HG03460 (cell line): ENCODE data around the gene NUDT8.
"Not testable (repeated sequence)": the region's sequence is repeated elsewhere in the genome, so short reads cannot be mapped to it uniquely, and the experiment has no call there.

ENCODE experiments used
- ATAC-seq: cut with Tn5 transposase; IDR thresholded peaks from one replicate; pipeline ENCODE4 v1.9.1; 2021; ENCODE audit not compliant: unreplicated experiment

Gene NUDT8

GRCh38 chr11:67662142-67662834 is 32.6 kb upstream of the NUDT8 start:
- ATAC-seq = no peak

DNA sequence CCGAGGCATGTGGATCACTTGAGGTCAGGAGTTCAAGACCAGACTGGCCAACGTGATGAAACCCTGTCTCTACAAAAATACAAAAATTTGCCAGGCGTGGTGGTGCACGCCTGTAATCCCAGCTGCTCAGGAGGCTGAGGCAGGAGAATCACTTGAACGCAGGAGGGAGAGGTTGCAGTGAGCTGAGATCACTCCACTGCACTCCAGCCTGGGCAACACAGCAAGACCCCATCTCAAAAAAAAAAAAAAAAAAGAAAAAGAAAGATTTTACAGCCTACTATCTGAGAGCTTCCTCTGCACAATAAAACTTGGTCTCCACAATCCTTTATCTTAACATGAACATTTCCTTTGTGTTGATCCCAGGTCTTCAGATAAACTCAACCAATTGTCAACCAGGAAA is 31.0 kb upstream of the NUDT8 start:
- ATAC-seq = not testable (repeated sequence)

GRCh38 chr11:67659651-67660165 is 30.0 kb upstream of the NUDT8 start:
- ATAC-seq = not testable (repeated sequence)

DNA sequence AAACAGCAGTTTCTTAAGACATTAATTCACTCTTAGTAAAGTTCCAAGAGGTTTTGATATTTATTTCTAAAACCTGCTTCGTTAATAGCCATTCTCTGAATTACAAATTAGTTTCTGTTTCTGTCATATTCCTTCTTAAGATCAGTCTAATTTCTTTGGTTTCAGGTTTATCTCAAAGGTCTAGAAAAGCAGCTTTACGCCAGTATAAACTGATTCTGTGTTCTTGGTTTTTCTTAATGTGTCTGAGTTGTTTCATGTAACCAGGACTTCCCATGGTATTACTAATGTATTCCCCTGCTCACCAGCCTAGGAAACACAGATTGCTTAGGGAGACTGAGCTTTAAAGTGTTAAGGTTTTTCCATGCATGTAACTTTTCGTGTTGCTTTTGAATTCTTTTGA is 27.6 kb upstream of the NUDT8 start:
- no peak for ATAC-seq

DNA sequence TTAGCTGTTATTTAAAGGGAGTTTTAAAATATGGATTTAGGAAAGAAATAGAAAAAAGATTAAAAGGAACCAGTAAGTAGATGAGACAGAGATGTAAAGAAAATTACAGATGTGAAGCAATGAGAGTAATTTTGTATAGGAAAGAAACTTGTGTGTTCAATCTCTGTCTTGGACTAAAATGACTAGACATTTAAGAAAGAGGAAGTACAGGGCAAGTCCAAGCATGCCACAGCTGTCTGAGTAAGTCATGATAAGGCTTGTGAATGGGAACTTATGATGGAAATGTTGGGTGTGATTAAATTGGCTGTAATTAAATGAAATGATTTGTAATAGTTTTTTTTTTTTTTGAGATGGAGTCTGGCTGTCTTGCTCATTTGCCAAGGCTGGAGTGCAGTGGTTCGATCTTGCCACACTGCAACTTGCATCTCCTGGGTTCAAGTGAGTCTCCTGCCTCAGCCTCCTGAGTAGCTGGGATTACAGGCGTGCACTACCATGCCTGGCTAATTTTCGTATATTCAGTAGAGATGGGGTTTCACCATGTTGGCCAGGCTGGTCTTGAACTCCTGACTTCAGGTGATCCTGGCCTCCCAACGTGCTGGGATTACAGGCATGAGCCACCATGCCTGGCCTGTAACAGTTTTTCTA is 26.7 kb upstream of the NUDT8 start:
- ATAC-seq = no peak

GRCh38 chr11:67654225-67654624 is 24.5 kb upstream of the NUDT8 start:
- ATAC-seq = no peak

GRCh38 chr11:67652965-67653845 is 23.5 kb upstream of the NUDT8 start:
- ATAC-seq = no peak

DNA sequence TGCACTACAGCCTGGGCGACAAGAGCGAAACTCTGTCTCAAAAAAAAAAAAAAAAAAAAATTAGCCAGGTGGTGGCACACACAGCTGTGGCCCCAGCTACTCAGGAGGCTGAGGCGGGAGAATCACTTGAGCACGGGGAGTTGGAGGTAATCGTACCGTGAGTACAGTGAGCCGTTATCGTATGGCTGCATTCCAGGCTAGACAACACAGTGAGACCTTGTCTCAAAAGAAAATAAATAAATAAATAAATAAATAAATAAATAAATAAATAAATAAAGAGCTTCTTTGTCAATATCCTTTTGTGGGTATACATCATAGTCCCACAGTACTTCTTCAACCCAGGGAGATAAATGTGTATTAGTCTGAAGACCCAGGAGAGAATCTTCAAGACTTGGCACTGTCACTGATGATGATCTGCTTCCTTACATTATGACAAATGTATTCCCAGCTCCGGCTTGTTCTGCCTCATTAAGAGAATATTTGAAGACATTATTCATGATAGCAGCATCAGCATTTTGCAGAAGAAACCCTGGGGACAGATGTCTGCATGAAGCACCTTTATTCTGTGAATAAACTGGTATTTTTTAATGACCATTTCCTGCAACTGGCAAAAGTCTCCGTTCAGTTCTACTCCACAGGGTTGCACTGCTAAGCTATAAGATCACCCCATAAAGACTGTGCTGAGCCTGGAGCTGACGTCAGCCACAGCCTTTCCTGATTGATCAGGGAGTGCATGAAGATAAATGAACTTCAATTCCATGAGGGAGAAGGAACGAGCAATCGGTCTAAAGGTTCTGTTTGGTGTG is 22.4 kb upstream of the NUDT8 start:
- no peak for ATAC-seq

- ATAC-seq = no peak
These were observed 20.1 kb upstream of the NUDT8 start for GRCh38 chr11:67649634-67650510.

DNA sequence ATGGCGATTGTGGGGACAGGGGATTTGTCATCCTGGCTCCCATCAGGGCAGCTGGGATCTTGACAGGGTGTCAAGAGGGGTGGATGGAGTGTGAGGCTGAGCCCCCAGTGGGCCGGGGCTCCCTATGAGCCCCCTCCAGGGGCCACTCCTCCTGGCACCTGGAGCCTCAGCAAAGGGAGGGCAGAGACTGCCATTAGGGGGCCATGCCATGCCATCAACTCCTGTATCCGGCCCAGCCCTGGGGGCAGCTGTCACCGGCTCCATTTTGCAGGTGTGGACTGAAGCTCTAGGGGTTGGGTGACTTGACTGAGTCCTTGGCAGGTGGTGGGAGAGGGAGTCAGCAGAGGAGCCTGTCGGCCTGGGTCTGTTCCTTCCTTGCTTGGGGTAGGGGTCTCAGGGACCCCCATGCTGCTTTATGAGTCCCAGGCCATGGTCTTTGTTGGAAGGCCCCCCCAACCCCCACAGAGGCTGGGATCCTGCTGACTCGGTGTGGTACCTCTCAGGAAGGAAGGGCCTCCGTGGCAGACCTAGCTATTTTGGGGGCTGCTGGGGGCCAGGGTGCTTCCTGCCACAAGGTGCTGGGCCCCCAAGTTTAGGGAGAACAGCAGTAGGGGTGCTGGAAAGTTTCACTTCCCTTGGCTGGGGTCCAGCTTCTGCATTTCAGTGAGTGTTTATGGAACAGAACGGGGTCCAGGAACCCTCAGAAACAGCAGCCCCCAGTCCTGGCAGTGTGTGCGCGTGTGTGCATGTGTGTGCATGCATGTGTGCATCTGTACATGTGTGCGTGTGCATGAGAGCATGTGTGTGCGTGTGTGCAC is 19.3 kb upstream of the NUDT8 start:
- no peak for ATAC-seq

DNA sequence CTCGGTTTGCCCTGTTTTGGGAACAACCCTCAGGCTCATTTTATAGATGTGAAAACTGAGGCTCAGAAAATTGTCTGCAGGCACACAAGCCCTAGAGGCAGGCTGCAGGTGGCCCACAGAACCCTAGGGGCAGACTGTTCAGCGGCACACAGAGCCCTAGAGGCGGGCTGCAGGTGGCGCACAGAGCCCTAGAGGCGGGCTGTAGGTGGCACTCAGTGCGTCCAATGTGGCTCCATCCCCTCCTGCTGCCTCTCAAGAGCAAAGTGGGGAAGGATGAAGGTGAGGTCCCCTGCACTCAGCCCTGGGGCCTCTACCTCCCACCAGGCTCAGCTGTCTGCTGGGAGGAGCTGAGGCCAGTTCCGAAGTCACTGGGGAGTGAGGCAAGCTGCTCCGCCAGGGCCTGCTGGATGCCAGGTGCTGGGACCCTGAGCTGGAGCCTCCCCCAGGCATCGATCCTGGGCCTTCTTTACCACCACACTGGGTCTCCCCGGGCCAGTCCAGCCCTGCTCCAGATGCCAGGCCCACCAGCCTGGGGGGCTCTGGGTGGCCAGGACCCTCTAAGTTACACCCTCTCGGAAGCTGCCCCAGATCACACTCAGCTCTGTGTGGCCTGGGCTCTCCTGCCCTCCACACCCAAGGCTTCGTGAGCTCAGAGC is 18.5 kb upstream of the NUDT8 start:
- ATAC-seq = no peak

DNA sequence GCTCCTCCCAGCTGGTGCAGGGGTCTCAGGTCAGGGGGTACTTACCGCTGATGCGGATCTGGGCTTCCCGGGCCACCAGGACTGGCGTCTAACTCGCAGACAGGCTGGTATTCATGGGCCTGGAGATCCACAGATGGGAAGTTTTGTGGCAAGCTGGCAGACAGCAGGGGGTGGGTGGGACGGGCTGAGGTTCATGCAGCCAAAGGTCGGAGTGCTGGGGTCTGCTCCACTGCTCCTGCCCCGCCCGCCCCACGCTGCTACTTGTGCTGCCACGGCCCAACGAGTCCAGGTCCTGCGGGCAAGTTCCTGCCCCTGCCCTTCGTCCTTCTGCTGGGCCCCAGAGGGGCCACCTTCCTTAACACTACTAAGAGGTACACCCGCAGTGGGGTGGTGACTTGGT is 17.7 kb upstream of the NUDT8 start:
- ATAC-seq = no peak

DNA sequence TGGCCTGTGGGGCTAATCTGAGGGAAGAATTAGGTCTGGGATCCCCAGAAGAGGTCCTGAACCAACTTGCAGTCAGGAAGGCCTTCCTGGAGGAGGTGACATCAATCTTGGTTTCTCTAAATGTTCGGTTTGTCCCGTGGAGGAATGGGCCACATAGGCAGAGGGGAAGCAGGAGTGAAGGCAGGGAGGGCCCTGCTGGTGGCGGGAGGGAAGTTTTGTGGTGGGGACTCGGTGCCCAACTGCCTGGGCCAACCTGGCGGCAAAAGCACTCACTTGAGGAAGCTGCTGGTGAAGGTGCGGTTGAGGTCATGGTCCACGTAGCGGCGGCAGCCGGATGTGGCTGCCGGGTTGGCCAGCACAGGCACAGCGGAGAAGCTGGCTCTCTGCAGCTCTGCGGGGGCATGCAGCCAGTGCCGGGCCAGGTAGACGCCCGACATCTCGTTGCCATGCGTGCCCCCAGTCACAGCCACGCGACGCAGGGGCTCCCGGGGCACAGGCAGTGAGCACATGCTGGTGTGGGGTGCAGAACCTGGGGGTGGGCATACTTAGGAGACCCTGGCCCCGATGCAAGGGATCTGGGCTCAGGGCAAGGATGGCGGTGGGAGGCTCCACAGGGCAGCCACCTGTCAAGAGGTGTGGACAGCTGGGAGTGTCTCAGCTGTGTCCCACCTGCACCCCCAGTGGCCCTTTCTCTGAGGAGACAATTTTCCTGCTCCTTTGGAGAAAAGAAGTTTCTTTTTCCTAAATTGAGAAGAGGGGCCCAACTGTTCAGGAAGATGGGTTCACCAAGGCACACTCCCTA is 17.0 kb upstream of the NUDT8 start:
- no peak for ATAC-seq

DNA sequence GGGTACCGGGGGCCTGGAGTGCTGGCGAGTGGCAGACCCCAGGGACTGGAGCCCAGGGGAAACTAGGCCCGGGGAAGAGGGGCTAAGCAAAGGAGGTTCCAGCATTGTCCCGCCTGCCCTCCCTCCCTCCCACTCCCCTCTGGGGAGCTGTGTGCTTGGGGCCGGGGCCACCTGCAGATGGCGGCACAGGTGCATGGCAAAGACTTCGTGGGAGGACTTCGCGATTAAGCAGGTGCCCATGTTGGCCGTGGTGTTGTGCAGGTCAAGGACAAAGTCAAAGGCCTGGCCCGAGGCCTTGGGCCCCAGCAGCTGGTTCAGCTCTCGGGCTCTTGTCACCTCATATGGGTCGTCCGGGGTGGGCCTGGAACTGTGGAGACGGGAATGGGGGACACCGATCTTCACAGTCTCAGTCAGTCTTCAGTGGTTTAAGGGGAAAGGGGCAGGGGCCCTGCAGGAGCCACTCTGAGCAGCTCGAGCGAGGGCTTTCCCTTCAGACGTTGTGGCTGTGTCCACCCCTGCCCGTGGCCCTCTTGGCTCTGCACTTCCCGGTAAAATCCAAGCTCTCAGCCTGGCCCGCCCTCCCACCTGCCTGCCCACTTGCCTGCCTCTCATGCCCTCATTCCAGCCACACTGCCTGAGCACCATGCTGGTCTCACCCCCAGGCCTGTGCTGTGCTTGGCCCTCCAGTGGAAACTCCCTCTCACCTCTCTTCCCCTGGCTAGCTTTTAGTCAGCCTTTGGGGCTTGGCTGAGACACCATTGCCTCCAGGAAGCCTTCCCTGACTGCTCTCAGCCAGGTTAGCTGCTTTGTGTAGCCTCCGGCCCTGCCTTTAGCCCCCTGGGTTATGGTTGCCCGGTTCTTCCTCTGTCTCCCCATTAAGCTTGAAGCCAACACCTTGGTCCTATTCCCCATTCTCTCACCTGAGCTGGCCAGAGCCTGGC is 16.1 kb upstream of the NUDT8 start:
- no peak for ATAC-seq

GRCh38 chr11:67644472-67645418 is 15.0 kb upstream of the NUDT8 start:
- no peak for ATAC-seq
